Natural killer cell (primary cell): ENCODE results near the gene ALDH8A1. TPM values are rescaled to one million over a fixed set of nuclear protein-coding genes. Genes with fewer than 3 reads are reported as not detected.

Source experiments
- ATAC-seq, 3 donors: fragments of 150-1000 bp in 2 of 3; fragments of 200-7000 bp in 1 of 3; cut with Tn5 transposase; 1 replicate in 1 of 3; 2 replicates in 2 of 3; pipeline ENCODE4 v1.10.0; 2021; ENCODE audit warnings: mild to moderate bottlenecking in 2 of 3, moderate library complexity in 2 of 3
- DNase-seq, 2 donors: peaks; one replicate each; pipeline versions ENCODE4 v3.0.0 to v3.0.0-alpha.2; 2013 to 2021; ENCODE audit warnings: mixed read lengths in 1 of 2
- H3K27ac ChIP-seq: one replicate; pipeline ENCODE4 v1.5.1; 2013; ENCODE audit warnings: mild to moderate bottlenecking, low read length
- H3K27me3 ChIP-seq: one replicate; pipeline ENCODE4 v1.6.1; 2013; ENCODE audit warnings: low read length; ENCODE audit not compliant: control insufficient read depth, insufficient read depth
- H3K36me3 ChIP-seq: one replicate; pipeline ENCODE4 v1.6.1; 2013; ENCODE audit warnings: low read length; ENCODE audit not compliant: control insufficient read depth, insufficient read depth
- H3K4me1 ChIP-seq: one replicate; pipeline ENCODE4 v1.6.1; 2013; ENCODE audit warnings: low read length; ENCODE audit not compliant: control insufficient read depth, insufficient read depth
- H3K4me3 ChIP-seq: one replicate; pipeline ENCODE4 v1.5.1; 2013; ENCODE audit warnings: low read length
- H3K9me3 ChIP-seq: one replicate; pipeline ENCODE4 v1.6.1; 2013; ENCODE audit warnings: low read length; ENCODE audit not compliant: control insufficient read depth, insufficient read depth
- H3K27ac Mint-ChIP-seq, 2 donors: one replicate each; pipeline ENCODE4 v1.8.0; 2022; ENCODE audit warnings: mild to moderate bottlenecking in 2 of 2, mixed read lengths in 2 of 2, moderate library complexity in 1 of 2
- H3K27me3 Mint-ChIP-seq, 2 donors: one replicate each; pipeline ENCODE4 v1.8.0; 2022; ENCODE audit warnings: low read depth in 2 of 2, mixed read lengths in 2 of 2
- H3K36me3 Mint-ChIP-seq: one replicate; pipeline ENCODE4 v1.8.0; 2022; ENCODE audit warnings: mixed read lengths
- H3K4me1 Mint-ChIP-seq, 2 donors: one replicate each; pipeline ENCODE4 v1.8.0; 2022; ENCODE audit warnings: mixed read lengths in 2 of 2
- H3K4me3 Mint-ChIP-seq: one replicate; pipeline ENCODE4 v1.8.0; 2022; ENCODE audit warnings: mild to moderate bottlenecking, moderate library complexity, mixed read lengths
- H3K9me3 Mint-ChIP-seq, 2 donors: one replicate each; pipeline ENCODE4 v1.8.0; 2022; ENCODE audit warnings: mixed read lengths in 2 of 2
- WGBS: methylation state at CpG from one replicate; pipeline ENCODE4 v1.1.7; 2013; ENCODE audit warnings: missing lambda C conversion rate; ENCODE audit not compliant: insufficient coverage; 5-methylcytosine and 5-hydroxymethylcytosine counted together
- intact Hi-C: fragments of 100-400 bp; cut with micrococcal nuclease; formaldehyde crosslinking; loops from one replicate; pipeline ENCODE4 v1.14.2; 2022
- total RNA-seq, 4 donors: library from RNA; stranded (reverse); fragments of 120-200 nt in 1 of 4; gene quantifications; one replicate each; pipeline versions ENCODE4 v1.2.3 to v1.2.4, GENCODE V29; 2013 to 2022
- TF ChIP-seq, protein P1 (sequence below): fragments of 200-600 bp; IDR thresholded peaks from one replicate; pipeline ENCODE4 v1.8.0; 2022; ENCODE audit warnings: antibody characterized with exemption

Gene ALDH8A1
- total RNA-seq, 3 donors from 2014 or later (not counting 1 experiment from before 2014, with no cell fraction given): 0.75 to 3.0 (median 1.8) TPM

DNA sequence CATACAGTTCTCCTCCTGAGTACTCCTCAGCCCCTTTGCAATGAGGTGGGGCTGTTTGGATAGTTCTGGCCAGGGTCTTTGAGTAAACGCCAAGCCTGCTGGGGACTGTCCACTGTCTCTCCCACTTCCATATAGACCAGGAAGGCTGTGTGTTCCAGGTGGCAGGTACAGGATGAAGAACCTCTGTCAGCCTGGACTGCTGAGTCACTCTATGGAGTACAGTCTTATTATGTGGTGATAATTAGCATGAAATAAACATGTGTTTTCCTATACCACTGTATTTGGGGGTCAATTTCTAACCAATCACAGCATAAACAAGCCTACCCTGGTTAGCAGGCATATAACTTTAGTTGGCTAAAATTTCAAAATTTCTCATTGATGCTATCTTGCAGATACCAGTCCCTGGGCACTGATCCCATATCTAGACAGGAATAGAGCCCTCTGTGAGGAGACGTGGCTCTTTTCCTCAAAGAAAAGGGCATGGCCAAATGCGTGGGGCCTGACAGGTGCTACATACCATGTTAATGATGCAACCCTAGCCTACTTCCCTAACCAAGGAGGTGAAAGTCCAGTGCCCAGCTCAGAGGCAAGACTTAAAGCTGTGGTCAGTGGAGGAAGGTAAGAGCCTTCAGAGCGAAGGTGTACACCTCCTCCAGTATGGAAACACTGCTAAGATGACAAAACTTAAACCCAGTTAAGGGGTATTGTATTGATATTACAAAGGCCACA, 4.5 kb upstream of the ALDH8A1 start:
- Histone ChIP-seq H3K4me1 (no peaks in the 10 kb centered on the region), H3K9me3 (no peaks in the 10 kb centered on the region), H3K36me3 (no peaks in the 10 kb centered on the region), H3K4me3 (no peak overlapping the region), H3K27ac (no peak overlapping the region), H3K27me3 (no peaks in the 10 kb centered on the region)
- no peaks in the 10 kb centered on the region for H3K36me3 Mint-ChIP-seq
- DNase-seq: no peak
- intact Hi-C loops: no loop called here
- H3K9me3 Mint-ChIP-seq: no peaks in the 10 kb centered on the region
- H3K4me3 Mint-ChIP-seq: no peak overlapping the region
- ATAC-seq: no peak
- no peak overlapping the region for H3K27ac Mint-ChIP-seq
- no peaks in the 10 kb centered on the region for H3K4me1 Mint-ChIP-seq
- TF ChIP-seq, protein P1, sequence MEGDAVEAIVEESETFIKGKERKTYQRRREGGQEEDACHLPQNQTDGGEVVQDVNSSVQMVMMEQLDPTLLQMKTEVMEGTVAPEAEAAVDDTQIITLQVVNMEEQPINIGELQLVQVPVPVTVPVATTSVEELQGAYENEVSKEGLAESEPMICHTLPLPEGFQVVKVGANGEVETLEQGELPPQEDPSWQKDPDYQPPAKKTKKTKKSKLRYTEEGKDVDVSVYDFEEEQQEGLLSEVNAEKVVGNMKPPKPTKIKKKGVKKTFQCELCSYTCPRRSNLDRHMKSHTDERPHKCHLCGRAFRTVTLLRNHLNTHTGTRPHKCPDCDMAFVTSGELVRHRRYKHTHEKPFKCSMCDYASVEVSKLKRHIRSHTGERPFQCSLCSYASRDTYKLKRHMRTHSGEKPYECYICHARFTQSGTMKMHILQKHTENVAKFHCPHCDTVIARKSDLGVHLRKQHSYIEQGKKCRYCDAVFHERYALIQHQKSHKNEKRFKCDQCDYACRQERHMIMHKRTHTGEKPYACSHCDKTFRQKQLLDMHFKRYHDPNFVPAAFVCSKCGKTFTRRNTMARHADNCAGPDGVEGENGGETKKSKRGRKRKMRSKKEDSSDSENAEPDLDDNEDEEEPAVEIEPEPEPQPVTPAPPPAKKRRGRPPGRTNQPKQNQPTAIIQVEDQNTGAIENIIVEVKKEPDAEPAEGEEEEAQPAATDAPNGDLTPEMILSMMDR: no peak
- WGBS: 89% methylated on average over 2 of the region's 4 CpGs
- no peaks in the 10 kb centered on the region for H3K27me3 Mint-ChIP-seq

DNA sequence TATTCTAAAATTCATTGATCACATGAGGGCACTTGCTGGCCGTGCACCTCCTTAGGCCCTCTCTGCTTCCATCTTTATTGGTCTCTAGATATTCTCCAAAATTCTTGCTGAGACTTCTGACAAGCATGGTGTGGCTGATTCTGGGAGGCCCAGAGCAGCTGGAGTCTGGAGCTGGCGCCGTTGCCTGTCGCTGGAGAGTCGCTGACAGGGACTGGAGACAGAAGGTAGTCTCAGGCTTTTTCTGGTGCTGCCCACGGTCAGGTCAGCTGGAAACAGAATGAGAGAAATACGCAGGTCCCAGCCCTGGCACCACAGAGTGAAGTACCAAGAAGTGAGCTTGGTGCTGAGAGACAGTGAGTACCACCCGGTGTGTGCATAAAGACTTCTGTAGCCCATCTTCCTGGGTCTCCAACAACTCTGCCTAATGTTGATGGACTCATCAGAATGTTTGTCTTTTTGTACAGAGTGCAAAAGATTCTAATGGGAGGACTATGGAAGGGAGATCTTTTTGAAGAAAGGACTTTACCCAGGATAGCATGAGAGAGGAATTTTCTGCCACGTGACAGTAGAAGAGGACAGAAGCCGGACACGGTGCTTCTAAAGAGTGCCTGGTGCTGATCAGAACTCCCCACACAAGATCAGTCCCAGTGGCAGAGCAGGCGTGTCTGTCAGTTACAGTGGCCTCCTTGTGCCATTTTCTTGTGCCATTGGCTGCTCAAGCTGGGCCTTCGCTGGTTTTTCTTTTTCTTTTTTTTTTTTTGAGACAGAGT, 1.8 kb upstream of the ALDH8A1 start:
- H3K4me3 ChIP-seq: no peak overlapping the region
- DNase-seq: no peak
- H3K27ac ChIP-seq: no peak overlapping the region
- no peak for ATAC-seq
- Mint-ChIP-seq H3K27ac (no peak overlapping the region), H3K9me3 (no peaks in the 10 kb centered on the region), H3K36me3 (no peaks in the 10 kb centered on the region), H3K4me1 (no peaks in the 10 kb centered on the region), H3K4me3 (no peak overlapping the region), H3K27me3 (no peaks in the 10 kb centered on the region)
- intact Hi-C loops: no loop called here
- H3K36me3 ChIP-seq: no peaks in the 10 kb centered on the region
- H3K9me3 ChIP-seq: no peaks in the 10 kb centered on the region
- TF ChIP-seq, protein P1: no peak
- no peaks in the 10 kb centered on the region for H3K4me1 ChIP-seq
- WGBS: 94% methylated on average over 13 of the region's 13 CpGs
- no peaks in the 10 kb centered on the region for H3K27me3 ChIP-seq

DNA sequence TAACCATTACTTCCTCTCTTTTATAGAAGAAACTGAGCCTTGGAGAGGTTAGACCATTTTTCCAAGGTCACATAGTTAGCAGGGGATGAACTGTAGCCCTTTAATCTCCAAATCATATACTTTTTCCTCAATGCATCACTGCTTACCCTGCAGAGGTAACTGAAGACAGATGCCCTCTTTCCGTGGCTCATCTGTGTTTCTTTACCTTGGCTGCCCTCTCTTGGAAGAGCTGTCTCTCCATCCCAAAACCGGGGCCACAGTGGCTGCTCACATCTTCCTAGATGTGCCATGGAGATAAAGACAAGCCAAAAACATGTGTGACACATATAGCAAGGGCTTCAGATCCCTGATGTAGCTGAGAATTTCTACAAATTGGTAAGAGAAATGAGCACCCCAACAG, 581 bp upstream of the ALDH8A1 start:
- no peak for DNase-seq
- Mint-ChIP-seq H3K36me3 (no peaks in the 10 kb centered on the region), H3K4me1 (no peaks in the 10 kb centered on the region), H3K4me3 (no peak overlapping the region), H3K9me3 (no peaks in the 10 kb centered on the region), H3K27ac (no peak overlapping the region), H3K27me3 (no peaks in the 10 kb centered on the region)
- H3K36me3 ChIP-seq: no peaks in the 10 kb centered on the region
- no peak overlapping the region for H3K27ac ChIP-seq
- no peak overlapping the region for H3K4me3 ChIP-seq
- TF ChIP-seq, protein P1: no peak
- no peaks in the 10 kb centered on the region for H3K4me1 ChIP-seq
- H3K9me3 ChIP-seq: no peaks in the 10 kb centered on the region
- no peaks in the 10 kb centered on the region for H3K27me3 ChIP-seq
- intact Hi-C loops: no loop called here
- no peak for ATAC-seq
- 81% methylated on average over 2 of the region's 2 CpGs for WGBS
